Thoracic aorta (tissue), 2 donors: Measurements from ENCODE around the gene INAVA. TPM values are rescaled to one million over a fixed set of nuclear protein-coding genes. Genes with fewer than 3 reads are reported as not detected.
"Not testable (repeated sequence)": the region's sequence is repeated elsewhere in the genome, so short reads cannot be mapped to it uniquely, and the experiment has no call there.

Experiments used
- ATAC-seq: fragments of 150-250 bp; one replicate; pipeline ENCODE4 v1.8.0; 2017; ENCODE audit warnings: low read depth; ENCODE audit not compliant: insufficient number of reproducible peaks, low FRiP score
- DNase-seq: peaks from one replicate; pipeline ENCODE4 v3.0.0-alpha.2; 2020; ENCODE audit warnings: low spot score
- H3K27ac ChIP-seq, 2 donors: fragments of 200-600 bp; sonication (generic); 1 replicate in 1 of 2; 2 replicates in 1 of 2; pipeline ENCODE4 v1.5.1; 2016; ENCODE audit warnings: mild to moderate bottlenecking in 2 of 2, moderate library complexity in 2 of 2
- H3K27me3 ChIP-seq: fragments of 200-600 bp; sonication (generic); replicated peaks from 2 replicates; pipeline ENCODE4 v1.6.0; 2016; ENCODE audit warnings: mild to moderate bottlenecking; ENCODE audit not compliant: insufficient read depth
- H3K36me3 ChIP-seq: fragments of 200-600 bp; sonication (generic); one replicate; pipeline ENCODE4 v1.5.1; 2016
- H3K4me1 ChIP-seq, 2 donors: fragments of 200-600 bp; sonication (generic); 1 replicate in 1 of 2; 2 replicates in 1 of 2; pipeline versions ENCODE4 v1.5.1 to v1.6.0; 2016; ENCODE audit warnings: low read depth in 2 of 2, mild to moderate bottlenecking in 1 of 2; ENCODE audit not compliant: control insufficient read depth in 1 of 2
- H3K4me3 ChIP-seq: fragments of 200-600 bp; sonication (generic); 2 replicates; pipeline ENCODE4 v1.5.1; 2016; ENCODE audit warnings: mild to moderate bottlenecking
- H3K9me3 ChIP-seq: fragments of 200-600 bp; sonication (generic); 2 replicates; pipeline ENCODE4 v1.5.1; 2016
- total RNA-seq, 2 donors: library from RNA; depleted of rRNA; stranded (reverse); fragments of >200 nt; gene quantifications; one replicate each; pipeline versions ENCODE4 v1.1.0 to v1.2.3, GENCODE V29; 2016
- TF ChIP-seq, protein P1 (sequence below): fragments of 200-600 bp; sonication (generic); IDR thresholded peaks from one replicate; pipeline ENCODE4 v1.5.1; 2019; ENCODE audit warnings: antibody characterized with exemption

The INAVA gene
- total RNA-seq, 2 donors from 2014 or later: 1.8 to 3.5 TPM

DNA sequence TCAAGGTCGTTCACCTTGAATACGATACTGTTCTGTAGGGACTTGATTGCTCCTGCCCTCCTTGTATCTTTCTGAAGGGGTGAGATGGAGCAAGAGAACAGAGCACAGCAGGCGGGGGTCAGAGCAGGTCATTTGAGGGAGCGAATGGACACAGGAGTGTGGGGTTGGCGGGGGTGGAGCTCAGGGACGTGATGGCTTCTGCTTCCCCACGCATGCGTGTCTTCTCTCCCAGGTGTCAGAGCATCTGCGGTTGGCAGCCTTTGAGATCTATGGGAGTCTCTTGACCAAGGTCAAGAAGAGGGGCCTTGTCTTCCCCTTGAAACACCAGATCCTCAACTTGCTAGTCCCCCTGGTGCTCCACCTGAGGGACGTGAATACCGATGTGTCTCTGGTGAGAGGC, 63.9 kb downstream of the INAVA start:
- H3K4me3 ChIP-seq: no peak overlapping the region
- DNase-seq (no peak), ATAC-seq (no peak)
- H3K27me3 ChIP-seq: no peaks in the 10 kb centered on the region
- H3K9me3 ChIP-seq: no peaks in the 10 kb centered on the region
- H3K36me3 ChIP-seq: no peaks in the 10 kb centered on the region
- TF ChIP-seq, protein P1, sequence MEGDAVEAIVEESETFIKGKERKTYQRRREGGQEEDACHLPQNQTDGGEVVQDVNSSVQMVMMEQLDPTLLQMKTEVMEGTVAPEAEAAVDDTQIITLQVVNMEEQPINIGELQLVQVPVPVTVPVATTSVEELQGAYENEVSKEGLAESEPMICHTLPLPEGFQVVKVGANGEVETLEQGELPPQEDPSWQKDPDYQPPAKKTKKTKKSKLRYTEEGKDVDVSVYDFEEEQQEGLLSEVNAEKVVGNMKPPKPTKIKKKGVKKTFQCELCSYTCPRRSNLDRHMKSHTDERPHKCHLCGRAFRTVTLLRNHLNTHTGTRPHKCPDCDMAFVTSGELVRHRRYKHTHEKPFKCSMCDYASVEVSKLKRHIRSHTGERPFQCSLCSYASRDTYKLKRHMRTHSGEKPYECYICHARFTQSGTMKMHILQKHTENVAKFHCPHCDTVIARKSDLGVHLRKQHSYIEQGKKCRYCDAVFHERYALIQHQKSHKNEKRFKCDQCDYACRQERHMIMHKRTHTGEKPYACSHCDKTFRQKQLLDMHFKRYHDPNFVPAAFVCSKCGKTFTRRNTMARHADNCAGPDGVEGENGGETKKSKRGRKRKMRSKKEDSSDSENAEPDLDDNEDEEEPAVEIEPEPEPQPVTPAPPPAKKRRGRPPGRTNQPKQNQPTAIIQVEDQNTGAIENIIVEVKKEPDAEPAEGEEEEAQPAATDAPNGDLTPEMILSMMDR: no peak
- H3K27ac ChIP-seq: no peak overlapping the region
- no peaks in the 10 kb centered on the region for H3K4me1 ChIP-seq

- Histone ChIP-seq H3K27me3 (no peaks in the 10 kb centered on the region), H3K9me3 (no peaks in the 10 kb centered on the region), H3K36me3 (no peaks in the 10 kb centered on the region), H3K27ac (no peak overlapping the region), H3K4me3 (no peak overlapping the region), H3K4me1 (no peaks in the 10 kb centered on the region)
- DNase-seq (no peak), ATAC-seq (no peak)
- TF ChIP-seq, protein P1: no peak
These were observed 64.8 kb downstream of the INAVA start for GRCh38 chr1:200959411-200959921.

DNA sequence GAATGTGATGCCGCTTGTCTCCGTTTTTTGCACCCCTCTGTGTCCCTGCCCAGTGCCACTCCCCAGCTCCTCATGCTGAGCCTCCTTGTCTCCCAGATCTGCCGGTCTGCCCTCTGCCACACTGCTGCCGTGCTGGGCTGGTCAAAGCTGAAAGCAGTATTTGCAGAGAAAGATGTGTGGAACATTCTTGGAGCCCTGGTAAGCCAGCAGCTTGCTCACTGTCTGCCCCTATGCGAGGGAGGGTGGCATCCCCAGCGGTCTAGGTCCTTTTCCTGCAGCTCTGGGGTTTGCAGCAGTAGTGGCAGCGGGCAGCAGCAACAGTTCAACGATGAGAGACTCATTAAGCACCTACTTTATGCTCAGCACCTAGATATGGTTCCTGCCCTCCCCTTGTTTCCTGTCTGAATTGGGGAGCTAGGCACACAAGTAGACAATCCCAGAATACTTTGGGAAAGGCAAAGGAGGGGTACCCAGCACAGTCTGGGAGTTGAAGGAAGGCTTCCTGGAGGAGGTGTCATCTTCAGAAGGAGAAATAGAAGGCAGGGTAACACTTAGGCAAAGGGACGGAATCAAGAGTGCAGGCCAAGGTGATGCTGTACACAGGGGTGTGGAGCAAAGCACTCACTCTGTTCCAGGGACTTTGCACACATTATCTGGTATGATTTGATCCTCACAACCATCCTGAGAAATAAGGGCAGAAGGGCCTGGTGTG, 65.7 kb downstream of the INAVA start:
- Histone ChIP-seq H3K4me1 (no peaks in the 10 kb centered on the region), H3K9me3 (no peaks in the 10 kb centered on the region), H3K4me3 (no peak overlapping the region), H3K36me3 (no peaks in the 10 kb centered on the region), H3K27ac (no peak overlapping the region), H3K27me3 (no peaks in the 10 kb centered on the region)
- TF ChIP-seq, protein P1: no peak
- DNase-seq: no peak
- ATAC-seq: no peak

DNA sequence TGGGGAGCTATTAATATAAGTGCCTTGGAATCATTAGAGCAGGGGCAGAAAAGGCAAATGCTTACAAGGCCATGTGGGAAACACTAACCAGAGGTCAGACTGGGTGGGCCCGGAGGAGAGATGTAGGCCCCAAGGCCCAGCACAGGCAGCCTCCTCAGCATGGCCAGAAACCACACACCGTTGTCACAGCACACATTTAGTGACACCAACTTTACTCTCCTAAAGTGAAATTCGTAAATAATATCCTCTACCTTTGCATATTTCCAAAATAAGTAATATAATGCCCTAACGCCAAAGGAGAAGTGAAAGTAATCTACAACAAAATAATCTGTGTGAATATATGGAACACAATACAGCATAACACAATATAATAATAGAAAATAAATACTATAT, 66.2 kb downstream of the INAVA start:
- Histone ChIP-seq H3K27me3 (no peaks in the 10 kb centered on the region), H3K4me1 (no peaks in the 10 kb centered on the region), H3K9me3 (no peaks in the 10 kb centered on the region), H3K36me3 (no peaks in the 10 kb centered on the region), H3K27ac (no peak overlapping the region), H3K4me3 (no peak overlapping the region)
- TF ChIP-seq, protein P1: no peak
- no peak for ATAC-seq
- DNase-seq: no peak

GRCh38 chr1:200962151-200962550, 67.5 kb downstream of the INAVA start:
- not testable (repeated sequence) for H3K4me1 ChIP-seq, H3K27me3 ChIP-seq, H3K4me3 ChIP-seq, H3K27ac ChIP-seq, H3K9me3 ChIP-seq, H3K36me3 ChIP-seq, ATAC-seq, DNase-seq

- Histone ChIP-seq H3K27me3 (no peaks in the 10 kb centered on the region), H3K27ac (no peak overlapping the region), H3K9me3 (no peaks in the 10 kb centered on the region), H3K4me1 (no peaks in the 10 kb centered on the region), H3K4me3 (no peak overlapping the region), H3K36me3 (no peaks in the 10 kb centered on the region)
- no peak for ATAC-seq
- TF ChIP-seq, protein P1: no peak
- no peak for DNase-seq
These were observed 67.9 kb downstream of the INAVA start for GRCh38 chr1:200962631-200963030.
